Activated gamma-delta T cell treated with anti-CD3 and anti-CD28 coated beads, Interleukin-2, amount 50 U/mL, for 16 hours (primary cell): ENCODE data around the gene EBF3.

Experiments used
- DNase-seq: peaks from one replicate; pipeline ENCODE4 v3.0.0-alpha.2; 2020; ENCODE audit warnings: low read depth

EBF3 gene

DNA sequence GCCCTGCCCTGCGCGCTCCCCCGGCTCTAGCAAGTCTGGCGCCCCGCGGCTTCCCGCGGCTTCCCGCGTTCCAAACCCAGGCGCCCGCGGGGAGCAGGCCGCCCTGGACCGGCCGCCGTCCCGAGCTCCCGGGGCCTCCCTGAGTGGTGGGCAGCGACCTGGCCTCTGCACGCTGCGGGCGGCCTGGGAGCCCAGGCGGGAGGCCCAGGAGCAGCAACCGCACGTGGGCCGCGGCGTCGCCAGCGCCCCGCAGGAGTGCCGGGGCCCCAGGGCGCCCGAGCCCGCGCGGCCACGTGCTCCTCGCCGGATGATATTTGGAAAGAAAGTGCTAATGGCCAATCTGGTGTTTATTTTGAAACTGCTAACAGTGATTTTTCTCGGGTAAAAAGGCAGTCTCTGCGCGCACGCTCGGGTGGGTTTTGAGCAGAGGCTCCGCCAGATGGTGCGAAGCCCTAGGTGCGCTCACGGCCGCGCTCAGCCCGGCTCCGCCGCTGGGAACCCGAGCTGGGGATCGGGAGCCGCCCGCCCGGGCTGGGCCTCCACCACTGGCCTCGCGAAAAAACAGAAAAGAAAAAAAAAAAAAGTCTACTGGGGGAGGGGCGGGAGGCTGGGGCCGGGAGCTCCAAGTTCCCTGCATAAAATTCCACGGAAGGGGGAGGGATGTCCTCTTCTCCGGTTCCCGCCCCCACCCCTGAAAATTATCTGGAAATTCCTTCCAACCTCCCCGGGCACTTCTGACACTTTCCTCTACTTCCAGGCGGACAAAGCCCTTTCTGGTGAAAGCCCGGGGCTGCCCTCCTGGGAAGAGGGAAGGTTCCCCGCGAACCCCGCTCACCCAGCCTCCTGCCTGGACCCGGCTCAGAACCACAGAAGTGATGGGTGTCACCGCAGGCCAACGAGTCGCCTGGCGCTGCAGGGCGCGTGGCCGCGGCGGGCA, 4.3 kb downstream of the EBF3 start:
- DNase-seq, result no peak

DNA sequence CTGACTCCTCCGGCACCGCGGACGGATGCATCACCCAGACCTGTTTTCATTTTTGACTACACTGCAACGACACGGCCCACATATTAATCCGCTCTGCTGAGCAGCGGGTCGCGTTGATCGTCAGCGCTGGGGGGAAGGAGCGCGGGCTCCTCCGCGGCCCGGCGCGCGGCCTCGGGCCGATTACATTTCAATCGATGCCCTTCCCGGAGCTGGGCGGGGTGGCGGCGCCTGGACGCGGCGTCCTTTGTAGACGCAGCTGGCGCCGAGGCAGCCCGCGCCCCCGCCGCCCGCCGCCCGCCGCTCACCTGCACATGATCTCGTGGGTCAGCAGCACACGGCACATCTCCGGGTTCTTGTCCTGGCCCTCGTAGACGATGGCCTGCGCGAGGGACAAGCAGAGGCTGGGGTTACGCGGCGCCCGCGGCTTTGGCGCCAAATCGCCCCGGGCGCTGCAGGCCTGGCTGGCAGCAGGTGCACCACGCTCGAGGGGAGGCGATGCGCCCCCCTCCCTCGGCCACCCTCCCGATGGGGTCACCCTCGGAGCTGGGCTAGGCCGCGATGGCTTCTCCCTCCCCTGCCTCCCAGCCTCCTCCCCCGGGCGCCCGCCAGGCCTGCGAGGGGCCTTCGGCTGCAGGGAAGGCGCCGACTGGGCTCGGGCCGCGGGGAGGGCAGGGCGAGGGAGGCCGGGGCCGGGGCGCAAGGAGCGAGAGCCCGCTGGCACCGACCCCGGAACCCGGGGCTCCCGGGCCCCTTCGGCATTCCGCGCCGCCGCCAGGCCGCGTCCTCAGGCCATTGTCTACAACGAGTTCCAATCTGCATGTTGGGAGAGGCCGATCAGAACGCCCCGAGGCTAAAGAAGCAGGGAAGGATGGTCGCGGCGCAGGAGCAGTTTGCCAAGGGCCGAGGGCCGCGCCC, 5.2 kb downstream of the EBF3 start:
- no peak for DNase-seq

DNA sequence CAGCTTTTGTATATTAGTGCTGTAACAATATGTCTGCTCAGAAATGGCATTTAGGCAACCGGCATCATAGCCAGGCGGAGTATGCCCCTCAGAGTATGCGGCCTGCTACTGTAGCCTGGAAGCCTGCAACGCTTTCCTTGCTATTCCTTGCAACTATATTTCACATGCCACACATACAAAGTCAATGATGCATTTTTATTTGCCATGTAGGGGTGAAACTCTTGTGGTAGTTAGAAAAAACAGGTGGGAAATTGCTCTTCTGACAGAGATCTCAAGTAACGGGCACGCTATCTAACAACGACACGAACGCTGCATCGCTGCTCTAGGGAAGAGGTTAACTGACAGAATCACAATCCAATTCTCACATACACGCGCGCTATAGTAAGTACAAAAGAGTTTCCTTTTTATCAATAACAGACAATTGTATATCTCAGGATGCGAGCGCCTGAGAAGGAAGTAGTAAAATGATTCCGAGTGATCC, 5.9 kb downstream of the EBF3 start:
- DNase-seq, result no peak

DNA sequence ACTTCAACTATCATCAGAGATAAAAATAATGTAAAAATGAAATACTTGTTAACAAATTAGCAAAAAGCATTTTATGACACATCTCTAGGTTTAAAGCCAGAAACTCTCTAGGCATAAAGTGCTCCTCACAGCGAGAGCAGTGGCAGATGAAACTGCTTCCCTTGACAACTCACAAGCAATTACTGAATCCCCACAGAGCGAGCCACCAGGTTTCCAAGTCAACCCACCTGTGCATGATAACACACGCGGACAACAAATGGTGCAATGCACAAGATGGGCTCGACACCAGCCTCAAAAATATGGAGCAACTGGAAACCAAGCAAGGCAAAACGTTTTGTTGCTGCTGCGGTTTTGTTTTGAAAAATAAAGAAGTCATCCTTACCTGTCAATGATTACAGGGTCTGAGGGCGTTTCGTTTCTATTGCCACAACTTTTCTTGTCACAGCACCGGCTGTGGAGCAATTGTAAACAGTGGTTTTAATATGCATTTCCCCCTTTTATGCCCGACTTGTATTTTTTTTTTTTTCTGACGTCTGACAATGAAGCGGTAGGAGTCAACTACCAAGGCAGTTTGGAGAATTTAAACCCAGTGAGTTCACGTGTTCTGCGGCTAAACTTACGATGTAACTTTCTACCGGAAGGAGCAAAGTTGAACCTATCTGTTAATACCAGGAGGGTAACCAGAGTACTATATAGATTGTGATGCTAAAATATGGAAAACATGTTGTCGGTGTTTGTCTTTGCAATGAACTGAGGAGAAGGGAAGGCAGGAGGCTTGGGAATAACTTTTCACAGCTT, 7.0 kb downstream of the EBF3 start:
- DNase-seq, result no peak

DNA sequence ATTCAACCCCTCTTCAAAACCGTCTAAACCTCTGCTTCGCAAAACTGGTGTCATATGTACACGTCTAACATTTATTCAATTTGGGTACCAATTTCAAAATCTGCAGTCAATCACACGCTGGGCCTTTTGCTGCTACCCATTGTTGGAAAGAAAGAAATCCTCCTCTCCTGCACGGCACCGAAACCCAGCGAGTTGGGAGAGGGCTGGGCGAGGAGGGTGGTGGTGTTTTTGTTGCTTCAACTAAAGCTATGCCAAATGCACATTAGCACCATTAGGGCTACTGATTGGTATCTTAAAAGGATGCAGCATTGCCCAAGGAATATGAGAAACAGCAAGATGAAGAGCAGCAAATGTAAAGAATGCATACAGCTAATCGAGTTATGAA, 7.8 kb downstream of the EBF3 start:
- DNase-seq, result no peak

DNA sequence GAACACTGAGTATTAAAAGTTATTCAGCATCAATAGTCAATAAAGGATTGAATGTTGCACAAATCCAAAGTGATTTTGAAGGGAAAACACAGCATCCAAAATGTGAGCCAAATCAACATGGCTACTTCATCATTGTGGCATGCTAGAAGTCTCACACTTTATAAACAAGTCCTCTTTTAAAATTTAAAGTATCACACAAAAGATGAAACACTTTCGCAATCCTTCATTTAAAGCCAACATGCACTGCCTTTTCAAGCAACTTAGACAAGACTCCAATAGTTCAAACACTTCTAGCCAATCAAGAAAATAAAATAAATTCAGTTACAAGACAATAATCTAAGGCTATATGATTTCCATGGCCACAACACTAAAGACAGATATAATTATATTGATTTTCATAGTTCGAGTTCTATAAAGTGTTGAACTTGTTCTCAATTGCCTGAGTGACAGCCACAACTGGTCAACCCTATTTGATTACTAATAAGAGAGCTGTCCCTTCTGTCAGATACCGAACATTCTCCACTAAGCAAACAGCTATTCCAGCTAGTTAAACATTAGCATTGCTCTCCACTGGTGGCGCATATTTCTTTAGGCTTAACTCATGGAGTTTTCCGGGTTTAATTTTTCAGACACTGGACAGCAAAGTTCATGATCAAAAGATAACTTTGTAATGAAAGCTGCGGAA, 8.3 kb downstream of the EBF3 start:
- no peak for DNase-seq

DNA sequence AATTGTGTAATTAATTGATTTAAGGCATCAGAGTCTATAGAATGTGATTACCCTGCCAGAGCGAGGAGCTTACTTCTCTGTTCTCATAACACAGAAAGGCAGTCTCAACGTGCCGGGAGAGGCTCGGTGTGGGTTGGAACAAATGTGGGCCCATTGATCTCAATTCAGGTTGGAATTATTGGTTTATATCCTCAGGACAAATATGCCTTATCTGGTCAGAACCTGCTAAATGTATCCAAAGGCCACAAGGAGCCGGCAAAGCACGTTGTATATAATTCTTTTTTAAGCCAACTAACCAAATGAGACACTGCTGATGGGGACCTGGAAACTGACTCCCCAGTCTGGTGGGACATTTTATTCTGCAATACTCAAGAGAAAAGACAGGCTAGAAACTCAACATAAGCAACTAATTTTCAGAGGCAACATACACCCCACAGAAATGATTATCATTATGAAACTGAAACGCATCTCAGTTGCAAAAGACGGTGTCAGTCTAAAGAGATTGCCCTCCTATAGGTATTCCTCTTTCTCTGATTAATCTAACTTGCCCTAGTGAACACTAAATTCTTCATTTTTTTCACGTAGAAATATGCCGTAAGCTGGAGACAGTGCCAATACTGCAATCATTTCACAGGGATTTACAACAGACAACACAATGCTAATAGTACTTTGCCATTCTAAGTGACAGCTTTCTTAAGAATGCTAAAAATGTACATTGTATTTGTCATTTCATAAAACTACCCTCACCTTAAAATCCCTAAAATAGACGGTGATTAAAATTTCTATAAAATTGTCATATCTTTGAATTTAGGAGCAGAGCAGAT, 9.4 kb downstream of the EBF3 start:
- DNase-seq, result no peak

DNA sequence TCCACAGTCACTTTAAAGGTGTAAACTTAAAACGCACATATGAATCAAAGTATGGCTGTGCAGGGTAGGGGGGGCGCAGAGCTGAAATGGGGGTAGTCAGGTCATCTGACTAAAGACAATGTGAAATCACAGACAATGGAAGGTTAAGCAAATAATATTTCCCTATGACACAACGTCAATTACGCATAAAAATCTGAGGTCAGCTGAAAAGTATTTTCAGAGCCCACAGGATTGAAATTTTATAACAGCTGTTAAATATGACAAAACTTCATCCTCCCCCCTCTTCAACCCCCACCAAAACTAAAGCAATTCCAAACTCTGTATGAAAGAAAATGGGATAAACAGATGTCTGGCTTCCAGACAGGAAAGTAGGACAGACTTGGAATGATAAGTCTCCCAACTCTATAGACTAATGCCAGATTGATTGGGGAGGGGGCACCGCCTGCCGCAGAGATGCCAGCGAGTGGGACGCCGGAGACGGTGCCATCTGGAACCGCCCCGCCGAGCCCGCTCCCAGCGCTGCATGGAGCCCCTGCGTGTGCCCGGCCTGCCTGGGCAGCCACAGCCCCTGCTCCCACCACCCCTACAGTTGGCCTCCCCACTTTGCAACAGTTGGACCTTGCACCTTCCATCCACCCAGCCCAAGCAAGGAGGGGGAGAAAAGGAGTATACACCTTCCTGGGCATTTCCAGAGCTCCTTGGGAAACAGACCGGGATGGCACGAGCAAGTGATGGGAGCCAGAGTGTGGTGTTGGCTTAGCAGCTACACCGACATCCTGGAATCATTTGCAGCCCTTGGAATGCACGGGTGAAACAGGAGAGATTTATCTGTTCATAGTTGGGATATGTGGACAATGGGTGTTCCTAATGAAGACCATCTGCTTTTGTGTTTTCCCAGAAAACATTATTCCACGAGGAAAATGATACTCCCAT, 10.7 kb downstream of the EBF3 start:
- DNase-seq, result no peak

DNA sequence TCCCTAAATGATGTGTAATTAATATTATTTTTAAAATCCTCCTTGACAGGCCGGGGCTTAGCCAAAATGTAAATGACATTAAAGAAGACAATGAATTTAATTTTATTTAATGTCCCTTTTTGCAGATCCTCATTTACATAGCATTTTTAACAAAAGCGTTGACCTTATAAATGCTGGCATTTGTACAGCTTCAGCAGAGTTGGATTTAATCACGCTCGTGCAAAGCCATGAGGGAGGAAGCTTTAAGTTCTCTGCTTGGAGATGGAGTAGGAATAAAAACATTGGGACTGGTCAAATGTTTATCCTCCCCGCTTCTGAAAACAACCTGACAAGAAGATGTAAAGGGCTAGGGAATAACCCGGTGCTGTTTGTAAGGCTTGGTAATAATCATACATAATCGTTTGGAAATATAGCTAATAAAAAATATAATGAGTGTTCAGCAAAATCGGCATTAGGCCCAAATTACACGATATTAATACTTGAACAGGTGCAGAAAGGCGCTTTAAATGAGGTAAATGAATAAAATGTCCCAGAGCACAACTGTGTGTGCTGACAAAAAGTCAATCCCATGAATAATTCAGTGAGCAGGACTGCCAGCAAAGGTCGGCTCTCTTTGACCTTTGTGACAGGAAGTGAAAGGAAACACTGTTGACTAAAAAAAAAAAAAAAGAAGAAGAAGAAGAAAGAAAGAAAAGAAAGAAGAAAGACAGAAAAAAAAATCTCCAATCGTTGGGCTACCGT, 11.5 kb downstream of the EBF3 start:
- no peak for DNase-seq

DNA sequence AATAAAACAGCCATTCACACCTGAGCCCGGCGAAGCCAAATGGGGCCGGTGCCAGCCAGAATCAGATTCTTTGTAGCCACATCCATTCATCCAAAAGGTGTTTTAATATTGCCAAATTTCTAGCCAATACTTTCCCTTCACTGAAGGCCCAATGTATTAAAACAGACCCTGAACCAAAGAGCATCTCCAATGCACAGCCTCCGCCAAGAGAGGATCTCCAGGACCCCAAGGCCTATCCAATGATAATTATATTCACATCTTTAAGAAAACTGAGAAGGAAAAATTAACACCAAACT, 12.2 kb downstream of the EBF3 start:
- no peak for DNase-seq

DNA sequence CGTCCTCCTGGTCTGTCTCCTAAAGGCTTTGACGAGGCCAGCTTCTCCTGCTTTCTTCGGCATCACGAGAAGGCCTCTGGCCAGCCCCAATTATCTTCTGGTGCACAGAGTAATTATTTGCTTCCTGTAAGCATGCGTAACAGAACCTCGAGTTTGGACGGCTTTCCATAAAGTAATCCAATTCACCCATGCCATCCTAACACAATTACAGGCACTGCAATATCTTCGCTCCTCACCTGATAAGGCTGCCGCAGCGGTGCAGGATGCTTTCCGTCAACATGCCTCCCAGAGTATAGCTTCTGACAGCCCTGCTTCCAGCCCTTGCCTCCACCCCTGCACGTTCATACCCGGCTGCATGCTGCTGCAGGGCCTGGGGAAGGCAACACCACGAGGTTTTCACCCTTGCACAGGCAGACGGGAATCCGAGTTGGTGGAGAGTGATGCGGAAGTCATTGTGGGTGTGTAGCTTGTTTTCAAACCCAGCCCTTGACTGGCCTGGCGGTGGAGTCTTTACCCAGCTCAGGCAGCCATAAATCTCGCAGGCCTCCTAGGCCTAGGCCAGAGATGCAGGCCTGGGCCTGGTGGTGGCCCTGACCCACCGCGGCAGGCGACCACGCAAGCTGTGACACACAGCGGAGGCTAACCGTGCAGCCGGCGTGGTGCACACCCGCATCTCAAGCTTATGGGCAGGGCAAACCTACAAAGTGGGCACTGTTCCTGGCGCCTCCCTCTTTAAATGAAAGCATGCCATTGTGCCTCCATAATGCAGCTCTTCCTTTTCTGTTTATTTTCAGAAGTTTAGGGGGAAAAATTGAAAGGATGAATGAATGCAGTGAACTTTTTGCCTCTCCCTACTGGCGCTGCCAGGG, 12.7 kb downstream of the EBF3 start:
- DNase-seq, result no peak

DNA sequence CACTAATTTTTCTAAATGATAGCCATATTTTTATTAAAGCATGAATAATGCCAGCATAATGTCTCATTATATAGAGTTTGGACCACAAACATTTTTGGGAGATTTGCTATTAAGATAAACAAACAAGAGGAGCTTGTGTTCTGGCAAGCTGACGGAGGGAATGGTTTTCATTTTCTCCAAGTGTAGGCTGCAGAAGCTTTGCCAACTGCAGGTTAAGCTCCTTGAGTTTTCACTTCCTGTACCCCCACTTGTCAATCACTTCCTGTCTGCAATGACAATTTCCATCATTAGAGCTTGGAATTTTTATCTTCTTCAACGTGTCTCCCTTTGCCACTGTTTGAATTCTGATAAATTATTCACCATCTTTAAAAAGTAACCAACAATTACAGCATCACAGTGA, 13.4 kb downstream of the EBF3 start:
- no peak for DNase-seq

DNA sequence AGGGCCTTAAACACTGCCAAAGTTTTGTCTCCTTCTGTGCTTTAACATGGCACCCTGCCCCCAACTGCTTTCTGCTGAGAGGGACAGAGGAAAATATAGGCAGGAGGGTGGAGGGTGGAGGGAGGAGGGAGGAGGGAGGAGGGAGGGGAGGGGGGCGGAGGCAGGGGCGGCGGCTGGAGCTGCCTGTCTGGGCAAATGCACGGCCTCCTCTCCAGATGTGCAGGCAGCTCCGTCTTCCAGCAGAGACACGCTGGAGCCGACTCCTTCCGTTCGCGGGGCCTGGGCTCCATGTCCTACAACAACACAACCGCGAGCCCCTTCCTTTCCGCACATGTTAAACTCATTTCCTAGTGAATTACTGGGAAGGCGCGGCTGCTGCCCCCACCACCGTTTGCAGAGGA, 14.2 kb downstream of the EBF3 start:
- DNase-seq, result no peak

DNA sequence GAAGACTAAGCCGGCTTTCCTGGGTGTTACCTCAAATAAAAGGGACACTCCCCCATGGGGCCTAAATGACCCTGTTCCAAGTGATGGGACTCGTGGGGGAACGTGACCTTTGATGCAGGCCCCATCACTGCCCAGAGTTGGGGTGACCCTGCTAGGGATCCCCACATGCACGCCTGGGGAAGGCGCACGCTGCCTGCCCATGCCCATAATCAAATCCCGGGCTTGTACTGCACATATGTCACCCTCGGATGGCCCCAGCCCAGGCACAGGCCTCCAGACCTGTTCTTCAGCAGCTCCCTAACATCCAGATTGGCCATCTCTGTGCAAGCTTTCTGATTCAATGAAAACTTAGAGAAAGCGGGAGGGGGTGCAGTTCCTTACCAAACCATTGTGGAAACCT, 14.7 kb downstream of the EBF3 start:
- DNase-seq, result no peak

DNA sequence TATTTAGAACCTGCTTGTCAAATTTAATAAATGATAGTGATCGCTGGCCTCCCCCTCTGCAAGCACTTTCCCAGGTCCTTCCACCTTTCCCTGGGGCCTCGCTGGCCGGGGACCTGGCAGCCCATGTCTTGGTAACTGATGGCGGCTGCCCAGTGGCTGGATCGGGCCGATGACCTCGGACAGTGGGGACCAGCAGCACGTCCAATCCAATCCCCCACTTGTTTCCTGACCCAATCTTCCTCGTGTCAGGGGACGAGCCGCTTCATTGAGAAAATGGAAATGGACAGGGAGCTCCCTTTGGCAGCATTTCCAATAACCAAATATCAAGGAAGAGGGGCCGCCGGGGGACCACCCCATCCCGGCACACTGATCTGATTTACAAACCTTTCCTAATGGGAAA, 17.2 kb downstream of the EBF3 start:
- DNase-seq, result no peak

DNA sequence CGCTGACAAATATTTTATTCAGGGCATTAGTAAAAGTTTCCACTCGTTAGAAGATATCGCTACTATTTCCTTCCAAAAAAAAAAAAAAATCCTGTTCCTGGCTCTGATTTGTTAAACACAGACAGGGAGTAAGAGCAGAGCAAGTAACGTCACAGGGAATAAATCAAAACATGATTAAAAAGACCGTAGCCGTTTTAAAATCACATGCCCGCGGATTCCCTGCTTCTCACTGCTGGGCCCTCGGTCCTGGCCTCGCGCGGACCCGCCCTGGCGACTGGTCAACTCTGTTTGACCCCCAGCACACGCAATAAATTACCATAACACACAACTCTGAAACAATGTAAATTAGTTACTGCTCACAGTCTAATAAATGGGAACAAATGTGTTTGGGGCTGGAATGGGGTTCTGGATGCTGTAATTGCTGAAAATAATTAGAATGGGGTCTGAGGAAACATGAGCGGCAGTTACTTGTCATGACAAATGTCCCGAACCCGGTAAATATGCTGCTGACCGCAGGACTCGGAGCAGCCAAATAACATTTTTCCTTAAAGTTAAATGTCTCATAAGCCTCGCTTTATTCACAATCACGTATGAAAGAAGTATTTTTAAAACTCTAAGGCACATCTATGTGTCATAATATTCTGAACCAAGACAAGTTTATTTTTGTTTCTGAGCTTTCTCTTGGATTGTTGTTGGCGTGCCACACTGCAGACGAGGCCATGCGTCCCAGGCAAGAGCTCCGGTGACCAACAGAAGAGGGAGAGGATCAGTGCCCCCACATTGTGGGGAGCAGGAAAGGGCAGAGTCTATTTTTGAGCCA, 17.9 kb downstream of the EBF3 start:
- no peak for DNase-seq

DNA sequence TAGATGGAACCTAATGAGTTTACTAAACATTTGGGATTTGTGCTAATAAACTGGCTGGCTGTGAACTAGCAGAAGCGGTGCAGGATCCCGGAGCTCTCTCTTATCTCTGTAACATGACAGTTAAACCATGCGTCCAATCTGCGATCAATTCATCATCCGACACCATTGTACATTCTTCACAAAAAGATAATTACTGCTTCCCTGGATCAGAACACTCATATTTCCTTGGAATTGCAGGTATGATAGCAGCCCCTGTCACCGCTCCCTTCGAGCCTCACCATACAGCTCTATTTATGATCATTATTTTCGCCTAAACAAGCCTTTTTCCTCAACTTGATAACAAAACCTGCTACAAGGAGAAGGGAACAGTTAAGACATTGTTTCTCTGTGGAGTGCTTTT, 18.5 kb downstream of the EBF3 start:
- DNase-seq, result no peak
